SH-SY5Y (cell line): ENCODE measurements around the gene B3GAT1.

ENCODE experiments used
- GATA2 ChIP-seq: IDR thresholded peaks from 2 replicates; pipeline ENCODE4 v1.6.1; 2011; ENCODE audit warnings: mild to moderate bottlenecking, low read depth, low read length
- GATA3 ChIP-seq: IDR thresholded peaks from 2 replicates; pipeline ENCODE4 v1.6.1; 2011; ENCODE audit warnings: low read depth, mild to moderate bottlenecking, low read length, moderate library complexity

DNA sequence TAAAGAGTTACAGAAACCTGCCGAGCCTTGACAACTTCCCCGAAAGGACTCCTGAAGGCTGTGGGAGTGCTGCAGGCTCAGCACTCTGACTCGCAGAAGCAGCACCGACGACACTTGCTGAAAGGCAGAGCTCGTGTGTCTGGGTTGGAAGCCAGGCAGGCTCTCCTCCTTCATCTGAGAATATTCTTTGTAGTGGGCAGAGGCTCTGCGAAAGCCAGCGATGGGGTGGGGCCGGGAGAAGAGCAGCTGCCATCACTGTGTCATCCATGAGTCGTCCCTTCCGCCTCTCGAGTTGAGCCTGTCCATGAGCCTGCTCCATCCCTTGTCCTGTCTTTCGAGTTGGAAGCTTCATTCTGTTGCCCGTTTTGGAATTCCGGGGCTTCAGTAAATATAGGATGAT is 68.4 kb downstream of the B3GAT1 start:
- TF ChIP-seq GATA2 (no peak), GATA3 (no peak)
